ENCODE results near the gene SYNJ2. TPM values are rescaled to one million over a fixed set of nuclear protein-coding genes. Genes with fewer than 3 reads are reported as not detected.
A peak's percentile ranks its signal among the peaks of the same experiment; 100 is the strongest.

The SYNJ2 gene
- total and polyA plus RNA-seq, 2 experiments from 2014 or later: 2.8 to 5.6 TPM

DNA sequence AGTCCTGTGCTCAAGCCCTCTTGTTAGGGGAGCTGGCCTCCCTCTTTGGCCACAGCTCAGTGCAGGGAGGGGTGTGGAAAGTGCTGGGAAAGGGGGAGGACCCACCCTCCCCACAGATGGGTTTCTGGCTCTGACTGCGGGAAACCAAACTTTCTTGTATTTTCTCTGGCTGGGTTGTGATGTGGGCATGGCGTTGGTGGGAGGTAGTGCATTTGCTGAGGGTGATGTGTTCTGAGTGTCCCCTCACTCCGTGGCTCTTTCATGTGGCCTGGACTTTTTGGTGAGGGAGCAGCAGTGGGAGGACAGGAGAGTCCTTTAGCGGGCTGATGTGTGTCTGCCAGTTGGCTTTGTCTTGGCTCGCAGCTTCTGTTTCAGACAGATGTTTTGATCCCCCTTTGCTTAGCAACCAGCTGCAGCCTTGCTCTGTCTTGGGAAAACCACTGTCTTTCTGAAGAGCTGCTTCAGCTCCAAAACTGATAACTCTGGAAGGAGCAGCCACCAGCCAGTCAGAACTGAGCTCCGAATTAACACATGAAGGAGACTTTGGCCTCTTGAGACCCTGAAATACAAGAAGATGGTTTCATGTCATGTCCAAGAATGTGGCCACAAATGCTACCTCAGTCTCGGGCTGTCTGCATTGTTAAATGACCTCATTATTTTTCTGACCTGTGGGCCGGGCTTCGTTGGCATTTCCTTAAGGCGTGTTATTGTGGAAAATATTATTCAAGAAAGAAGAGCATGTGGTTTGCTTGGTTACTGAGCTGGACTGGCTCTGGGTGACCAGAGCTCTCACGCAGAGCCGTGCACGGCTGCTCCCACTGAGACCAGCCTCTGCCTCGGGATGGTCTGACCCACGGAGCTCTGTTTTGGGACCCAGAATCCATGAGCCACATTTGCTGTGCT lies 21.5 kb downstream of the SYNJ2 start:
- peaks cover 8% of the 10 kb centered on the region for H3K36me3 Mint-ChIP-seq (ENCODE audit: low read depth)
- H3K27ac ChIP-seq (ENCODE audit: low read depth): no peak overlapping the region
- DNase-seq (ENCODE audit: low spot score): no peak
- H3K9me2 ChIP-seq (ENCODE audit: insufficient read depth): no peaks in the 10 kb centered on the region
- H3K27me3 Mint-ChIP-seq (ENCODE audit: insufficient read depth, low read depth, poor library complexity): peaks cover 16% of the 10 kb centered on the region
- H3K27me3 ChIP-seq (ENCODE audit: insufficient read depth): no peaks in the 10 kb centered on the region
- no peaks in the 10 kb centered on the region for H3F3A ChIP-seq (replicated peaks; ENCODE audit: low read depth)
- H3K4me3 Mint-ChIP-seq: no peak overlapping the region
- H3K27ac Mint-ChIP-seq: 0 out of 2 replicates have a peak overlapping the region, but pooled peaks have one; percentile 56
- no peaks in the 10 kb centered on the region for H3K36me3 ChIP-seq (ENCODE audit: insufficient read depth)
- H3K4me3 ChIP-seq: no peak overlapping the region
- H3K79me2 ChIP-seq (replicated peaks; ENCODE audit: insufficient read depth): no peaks in the 10 kb centered on the region; the same call in 1 of the 2 replicates
- H3K4me2 ChIP-seq: no peak overlapping the region
- H3K4me1 Mint-ChIP-seq: peaks cover 46% of the 10 kb centered on the region
- H3K4me1 ChIP-seq (ENCODE audit: insufficient read depth): peaks cover 6% of the 10 kb centered on the region; the same call in 1 of the 2 replicates
- ATAC-seq: no peak
- no peaks in the 10 kb centered on the region for H4K20me1 ChIP-seq (replicated peaks; ENCODE audit: insufficient read depth)
- H2AFZ ChIP-seq: no peak overlapping the region
- TF ChIP-seq EZH2phosphoT487 (IDR thresholded peaks at IDR 0.05; ENCODE audit: unreplicated experiment) (no peak), JUNB (IDR thresholded peaks at IDR 0.05; ENCODE audit: unreplicated experiment) (no peak), POLR2AphosphoS5 (IDR thresholded peaks at IDR 0.05; ENCODE audit: low read depth) (no peak), EZH2 (IDR thresholded peaks at IDR 0.05; ENCODE audit: low read depth, unreplicated experiment) (no peak), ZNF114 (CRISPR knock-in tag; IDR thresholded peaks at IDR 0.05) (no peak), CTCF (conservative IDR thresholded peaks at IDR 0.05; ENCODE audit: low read depth in 2 of 2) (no peak), ZNF331 (CRISPR knock-in tag; IDR thresholded peaks at IDR 0.05; ENCODE audit: low read depth) (no peak), STAT1 (IDR thresholded peaks at IDR 0.05; ENCODE audit: unreplicated experiment) (no peak), CREB1 (CRISPR knock-in tag; IDR thresholded peaks at IDR 0.05; ENCODE audit: low read depth) (no peak), NANOG (IDR thresholded peaks at IDR 0.05; ENCODE audit: borderline replicate concordance) (no peak)
- TF ChIP-seq, protein P1, sequence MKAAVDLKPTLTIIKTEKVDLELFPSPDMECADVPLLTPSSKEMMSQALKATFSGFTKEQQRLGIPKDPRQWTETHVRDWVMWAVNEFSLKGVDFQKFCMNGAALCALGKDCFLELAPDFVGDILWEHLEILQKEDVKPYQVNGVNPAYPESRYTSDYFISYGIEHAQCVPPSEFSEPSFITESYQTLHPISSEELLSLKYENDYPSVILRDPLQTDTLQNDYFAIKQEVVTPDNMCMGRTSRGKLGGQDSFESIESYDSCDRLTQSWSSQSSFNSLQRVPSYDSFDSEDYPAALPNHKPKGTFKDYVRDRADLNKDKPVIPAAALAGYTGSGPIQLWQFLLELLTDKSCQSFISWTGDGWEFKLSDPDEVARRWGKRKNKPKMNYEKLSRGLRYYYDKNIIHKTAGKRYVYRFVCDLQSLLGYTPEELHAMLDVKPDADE (IDR thresholded peaks at IDR 0.05): no peak
- TF ChIP-seq, protein P2, sequence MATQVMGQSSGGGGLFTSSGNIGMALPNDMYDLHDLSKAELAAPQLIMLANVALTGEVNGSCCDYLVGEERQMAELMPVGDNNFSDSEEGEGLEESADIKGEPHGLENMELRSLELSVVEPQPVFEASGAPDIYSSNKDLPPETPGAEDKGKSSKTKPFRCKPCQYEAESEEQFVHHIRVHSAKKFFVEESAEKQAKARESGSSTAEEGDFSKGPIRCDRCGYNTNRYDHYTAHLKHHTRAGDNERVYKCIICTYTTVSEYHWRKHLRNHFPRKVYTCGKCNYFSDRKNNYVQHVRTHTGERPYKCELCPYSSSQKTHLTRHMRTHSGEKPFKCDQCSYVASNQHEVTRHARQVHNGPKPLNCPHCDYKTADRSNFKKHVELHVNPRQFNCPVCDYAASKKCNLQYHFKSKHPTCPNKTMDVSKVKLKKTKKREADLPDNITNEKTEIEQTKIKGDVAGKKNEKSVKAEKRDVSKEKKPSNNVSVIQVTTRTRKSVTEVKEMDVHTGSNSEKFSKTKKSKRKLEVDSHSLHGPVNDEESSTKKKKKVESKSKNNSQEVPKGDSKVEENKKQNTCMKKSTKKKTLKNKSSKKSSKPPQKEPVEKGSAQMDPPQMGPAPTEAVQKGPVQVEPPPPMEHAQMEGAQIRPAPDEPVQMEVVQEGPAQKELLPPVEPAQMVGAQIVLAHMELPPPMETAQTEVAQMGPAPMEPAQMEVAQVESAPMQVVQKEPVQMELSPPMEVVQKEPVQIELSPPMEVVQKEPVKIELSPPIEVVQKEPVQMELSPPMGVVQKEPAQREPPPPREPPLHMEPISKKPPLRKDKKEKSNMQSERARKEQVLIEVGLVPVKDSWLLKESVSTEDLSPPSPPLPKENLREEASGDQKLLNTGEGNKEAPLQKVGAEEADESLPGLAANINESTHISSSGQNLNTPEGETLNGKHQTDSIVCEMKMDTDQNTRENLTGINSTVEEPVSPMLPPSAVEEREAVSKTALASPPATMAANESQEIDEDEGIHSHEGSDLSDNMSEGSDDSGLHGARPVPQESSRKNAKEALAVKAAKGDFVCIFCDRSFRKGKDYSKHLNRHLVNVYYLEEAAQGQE (IDR thresholded peaks at IDR 0.05; ENCODE audit: unreplicated experiment): no peak
- TF ChIP-seq, protein P3, sequence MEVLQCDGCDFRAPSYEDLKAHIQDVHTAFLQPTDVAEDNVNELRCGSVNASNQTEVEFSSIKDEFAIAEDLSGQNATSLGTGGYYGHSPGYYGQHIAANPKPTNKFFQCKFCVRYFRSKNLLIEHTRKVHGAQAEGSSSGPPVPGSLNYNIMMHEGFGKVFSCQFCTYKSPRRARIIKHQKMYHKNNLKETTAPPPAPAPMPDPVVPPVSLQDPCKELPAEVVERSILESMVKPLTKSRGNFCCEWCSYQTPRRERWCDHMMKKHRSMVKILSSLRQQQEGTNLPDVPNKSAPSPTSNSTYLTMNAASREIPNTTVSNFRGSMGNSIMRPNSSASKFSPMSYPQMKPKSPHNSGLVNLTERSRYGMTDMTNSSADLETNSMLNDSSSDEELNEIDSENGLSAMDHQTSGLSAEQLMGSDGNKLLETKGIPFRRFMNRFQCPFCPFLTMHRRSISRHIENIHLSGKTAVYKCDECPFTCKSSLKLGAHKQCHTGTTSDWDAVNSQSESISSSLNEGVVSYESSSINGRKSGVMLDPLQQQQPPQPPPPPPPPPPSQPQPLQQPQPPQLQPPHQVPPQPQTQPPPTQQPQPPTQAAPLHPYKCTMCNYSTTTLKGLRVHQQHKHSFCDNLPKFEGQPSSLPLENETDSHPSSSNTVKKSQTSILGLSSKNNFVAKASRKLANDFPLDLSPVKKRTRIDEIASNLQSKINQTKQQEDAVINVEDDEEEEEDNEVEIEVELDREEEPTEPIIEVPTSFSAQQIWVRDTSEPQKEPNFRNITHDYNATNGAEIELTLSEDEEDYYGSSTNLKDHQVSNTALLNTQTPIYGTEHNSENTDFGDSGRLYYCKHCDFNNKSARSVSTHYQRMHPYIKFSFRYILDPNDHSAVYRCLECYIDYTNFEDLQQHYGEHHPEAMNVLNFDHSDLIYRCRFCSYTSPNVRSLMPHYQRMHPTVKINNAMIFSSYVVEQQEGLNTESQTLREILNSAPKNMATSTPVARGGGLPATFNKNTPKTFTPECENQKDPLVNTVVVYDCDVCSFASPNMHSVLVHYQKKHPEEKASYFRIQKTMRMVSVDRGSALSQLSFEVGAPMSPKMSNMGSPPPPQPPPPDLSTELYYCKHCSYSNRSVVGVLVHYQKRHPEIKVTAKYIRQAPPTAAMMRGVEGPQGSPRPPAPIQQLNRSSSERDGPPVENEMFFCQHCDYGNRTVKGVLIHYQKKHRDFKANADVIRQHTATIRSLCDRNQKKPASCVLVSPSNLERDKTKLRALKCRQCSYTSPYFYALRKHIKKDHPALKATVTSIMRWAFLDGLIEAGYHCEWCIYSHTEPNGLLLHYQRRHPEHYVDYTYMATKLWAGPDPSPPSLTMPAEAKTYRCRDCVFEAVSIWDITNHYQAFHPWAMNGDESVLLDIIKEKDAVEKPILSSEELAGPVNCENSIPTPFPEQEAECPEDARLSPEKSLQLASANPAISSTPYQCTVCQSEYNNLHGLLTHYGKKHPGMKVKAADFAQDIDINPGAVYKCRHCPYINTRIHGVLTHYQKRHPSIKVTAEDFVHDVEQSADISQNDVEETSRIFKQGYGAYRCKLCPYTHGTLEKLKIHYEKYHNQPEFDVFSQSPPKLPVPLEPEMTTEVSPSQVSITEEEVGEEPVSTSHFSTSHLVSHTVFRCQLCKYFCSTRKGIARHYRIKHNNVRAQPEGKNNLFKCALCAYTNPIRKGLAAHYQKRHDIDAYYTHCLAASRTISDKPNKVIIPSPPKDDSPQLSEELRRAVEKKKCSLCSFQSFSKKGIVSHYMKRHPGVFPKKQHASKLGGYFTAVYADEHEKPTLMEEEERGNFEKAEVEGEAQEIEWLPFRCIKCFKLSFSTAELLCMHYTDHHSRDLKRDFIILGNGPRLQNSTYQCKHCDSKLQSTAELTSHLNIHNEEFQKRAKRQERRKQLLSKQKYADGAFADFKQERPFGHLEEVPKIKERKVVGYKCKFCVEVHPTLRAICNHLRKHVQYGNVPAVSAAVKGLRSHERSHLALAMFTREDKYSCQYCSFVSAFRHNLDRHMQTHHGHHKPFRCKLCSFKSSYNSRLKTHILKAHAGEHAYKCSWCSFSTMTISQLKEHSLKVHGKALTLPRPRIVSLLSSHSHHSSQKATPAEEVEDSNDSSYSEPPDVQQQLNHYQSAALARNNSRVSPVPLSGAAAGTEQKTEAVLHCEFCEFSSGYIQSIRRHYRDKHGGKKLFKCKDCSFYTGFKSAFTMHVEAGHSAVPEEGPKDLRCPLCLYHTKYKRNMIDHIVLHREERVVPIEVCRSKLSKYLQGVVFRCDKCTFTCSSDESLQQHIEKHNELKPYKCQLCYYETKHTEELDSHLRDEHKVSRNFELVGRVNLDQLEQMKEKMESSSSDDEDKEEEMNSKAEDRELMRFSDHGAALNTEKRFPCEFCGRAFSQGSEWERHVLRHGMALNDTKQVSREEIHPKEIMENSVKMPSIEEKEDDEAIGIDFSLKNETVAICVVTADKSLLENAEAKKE (CRISPR knock-in tag; IDR thresholded peaks at IDR 0.05): no peak
- no peaks in the 10 kb centered on the region for H3K9me3 Mint-ChIP-seq

All from GM23338 (cell line).